Pancreas (tissue), 10 donors: ENCODE data around the gene AKAP13. TPM values are rescaled to one million over a fixed set of nuclear protein-coding genes. Genes with fewer than 3 reads are reported as not detected.

Experiments used
- ATAC-seq, 4 donors: fragments of 200-7000 bp; cut with Tn5 transposase; one replicate each; pipeline versions ENCODE4 v1.8.0 to v1.9.1; 2020; ENCODE audit warnings: mild to moderate bottlenecking in 4 of 4, moderate library complexity in 4 of 4
- DNase-seq, 6 donors: peaks; one replicate each; pipeline ENCODE4 v3.0.0-alpha.2; 2020
- FAIRE-seq: peaks from 2 replicates; lab custom pipeline; 2012; peaks lifted over from hg19 to GRCh38; lab: Jason Lieb, UNC
- H3K27ac ChIP-seq, 4 donors: fragments of 200-600 bp; sonication (generic); 1 replicate in 3 of 4; 2 replicates in 1 of 4; pipeline versions ENCODE4 v1.5.0 to v1.8.0; 2020
- H3K27me3 ChIP-seq, 4 donors: fragments of 200-600 bp; one replicate each; pipeline ENCODE4 v1.8.0; 2021
- H3K36me3 ChIP-seq, 3 donors: fragments of 200-600 bp; sonication (generic) in 1 of 3; one replicate each; pipeline versions ENCODE4 v1.5.0 to v1.8.0; 2020 to 2021
- H3K4me1 ChIP-seq, 3 donors: fragments of 200-600 bp; one replicate each; pipeline ENCODE4 v1.8.0; 2021
- H3K4me3 ChIP-seq, 4 donors: fragments of 200-600 bp; sonication (generic) in 2 of 4; one replicate each; pipeline versions ENCODE4 v1.5.0 to v1.8.0; 2020 to 2021
- H3K9me3 ChIP-seq, 4 donors: fragments of 200-600 bp; one replicate each; pipeline ENCODE4 v1.8.0; 2021
- WGBS, 2 donors: extraction: QIAGEN DNeasy Blood & Tissue Kit; methylation state at CpG; one replicate each; pipeline ENCODE4 v1.1.7; 2013; 5-methylcytosine and 5-hydroxymethylcytosine counted together
- intact Hi-C, 3 donors: fragments of 100-400 bp; cut with DNase I; formaldehyde crosslinking; loops; one replicate each; pipeline versions ENCODE4 v1.11.1 to v1.14.2; 2022
- polyA plus RNA-seq, 2 donors: library from polyadenylated mRNA; stranded (reverse); fragments of 200-250 nt; gene quantifications; one replicate each; pipeline ENCODE4 v1.2.3, GENCODE V29; 2013
- total RNA-seq, 6 donors: library from RNA; stranded (reverse); fragmentation: NEBNext Ultra II Directional in 4 of 6; extraction: Animal tissue kit (Norgen Biotek cat#: 25700) in 4 of 6; gene quantifications; one replicate each; pipeline versions ENCODE4 v1.2.1 to v1.2.4, GENCODE V29; 2021 to 2023
- TF ChIP-seq, protein P1 (sequence below), 4 donors: fragments of 200-600 bp; sonication (generic) in 3 of 4; IDR thresholded peaks; one replicate each; pipeline versions ENCODE4 v1.5.0 to v1.8.0; 2021; ENCODE audit warnings: antibody characterized with exemption in 4 of 4
- donor health status: healthy with polysubstance abuse.
- donor health status: DM: no; HTN: no; CAD: no; lungs with moderate emphysema.
- donor health status: DM: no; HTN: no; CAD: no.
- donor health status: control.
- donor health status: control.
- donor health status: Bipolar disorder and iron deficiency.
- donor health status: DM: yes; HTN: yes; CAD: no.
- donor health status: DM: no; HTN: no; CAD: no.
- donor health status: DM: no; HTN: no; CAD: no.
- donor health status: DM: yes; HTN: yes; CAD: no.

The AKAP13 gene
- total and polyA plus RNA-seq, 8 donors, result 64.9 to 139 (median 89.9) TPM

DNA sequence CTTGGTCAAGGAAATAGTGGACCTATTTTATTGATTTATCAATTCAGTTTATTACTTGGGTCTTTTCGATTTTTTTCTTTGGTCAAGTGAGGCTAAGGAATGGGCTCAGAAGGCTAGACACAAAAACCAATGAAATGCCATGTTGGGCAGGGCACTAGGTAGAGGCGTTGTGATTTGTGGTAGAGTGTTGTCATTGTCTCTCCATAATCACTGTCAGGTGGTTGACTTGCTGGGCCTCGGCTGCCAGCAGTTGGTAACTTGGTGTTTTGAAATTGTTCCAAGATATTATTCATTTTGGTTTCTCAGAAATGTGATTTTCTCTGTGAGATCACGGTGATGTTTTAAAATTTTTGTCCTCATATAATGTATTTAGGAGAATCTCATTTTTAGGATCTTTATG is 240.7 kb downstream of the AKAP13 start:
- FAIRE-seq, result no peak
- H3K36me3 ChIP-seq, result no peaks in the 10 kb centered on the region
- H3K9me3 ChIP-seq, result no peaks in the 10 kb centered on the region
- TF ChIP-seq, protein P1, sequence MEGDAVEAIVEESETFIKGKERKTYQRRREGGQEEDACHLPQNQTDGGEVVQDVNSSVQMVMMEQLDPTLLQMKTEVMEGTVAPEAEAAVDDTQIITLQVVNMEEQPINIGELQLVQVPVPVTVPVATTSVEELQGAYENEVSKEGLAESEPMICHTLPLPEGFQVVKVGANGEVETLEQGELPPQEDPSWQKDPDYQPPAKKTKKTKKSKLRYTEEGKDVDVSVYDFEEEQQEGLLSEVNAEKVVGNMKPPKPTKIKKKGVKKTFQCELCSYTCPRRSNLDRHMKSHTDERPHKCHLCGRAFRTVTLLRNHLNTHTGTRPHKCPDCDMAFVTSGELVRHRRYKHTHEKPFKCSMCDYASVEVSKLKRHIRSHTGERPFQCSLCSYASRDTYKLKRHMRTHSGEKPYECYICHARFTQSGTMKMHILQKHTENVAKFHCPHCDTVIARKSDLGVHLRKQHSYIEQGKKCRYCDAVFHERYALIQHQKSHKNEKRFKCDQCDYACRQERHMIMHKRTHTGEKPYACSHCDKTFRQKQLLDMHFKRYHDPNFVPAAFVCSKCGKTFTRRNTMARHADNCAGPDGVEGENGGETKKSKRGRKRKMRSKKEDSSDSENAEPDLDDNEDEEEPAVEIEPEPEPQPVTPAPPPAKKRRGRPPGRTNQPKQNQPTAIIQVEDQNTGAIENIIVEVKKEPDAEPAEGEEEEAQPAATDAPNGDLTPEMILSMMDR (IDR thresholded peaks at IDR 0.05), result no peak
- no peak for DNase-seq
- no peaks in the 10 kb centered on the region for H3K27me3 ChIP-seq
- peak overlapping the region in 1 of 4 donors; percentile 31 for H3K4me3 ChIP-seq
- peak overlapping the region in 2 of 4 donors; percentile 26 to 51 for H3K27ac ChIP-seq
- no peak for ATAC-seq
- peaks cover 46 to 70% (median 46%) of the 10 kb centered on the region in 3 donors for H3K4me1 ChIP-seq
- intact Hi-C loops, result no loop called here
- WGBS, 2 donors, result 66 to 74% methylated on average over 4 of the region's 4 CpGs

DNA sequence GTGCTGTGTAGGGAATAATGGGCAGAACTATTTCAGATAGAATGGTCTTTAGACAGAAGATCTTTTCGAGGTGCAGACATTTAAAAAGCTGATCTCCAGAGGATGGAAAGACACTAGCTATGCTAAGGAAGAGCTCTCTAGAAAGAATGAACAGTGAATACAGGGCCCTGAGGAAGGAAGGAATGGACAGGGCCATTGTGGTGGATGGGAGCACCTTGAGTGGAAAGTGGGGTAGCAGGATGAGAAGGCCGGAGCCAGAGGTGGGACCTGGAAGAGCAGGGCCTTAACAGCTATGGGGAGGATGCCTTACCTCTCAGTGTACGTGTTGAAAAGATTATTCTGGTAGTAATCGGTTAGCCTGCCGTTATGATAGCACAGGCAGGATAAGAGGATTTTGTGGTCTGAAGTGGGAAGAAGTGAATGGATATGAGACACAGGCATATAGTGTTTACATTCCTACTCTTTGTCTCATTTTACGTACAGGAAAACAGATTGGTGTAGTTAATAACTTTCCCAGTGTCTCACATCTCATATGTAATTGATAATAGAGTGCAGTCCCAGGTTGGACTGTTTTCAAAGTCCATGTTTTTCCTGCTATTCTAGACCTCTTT is 241.9 kb downstream of the AKAP13 start:
- TF ChIP-seq, protein P1 (IDR thresholded peaks at IDR 0.05), result no peak
- no peak for FAIRE-seq

DNA sequence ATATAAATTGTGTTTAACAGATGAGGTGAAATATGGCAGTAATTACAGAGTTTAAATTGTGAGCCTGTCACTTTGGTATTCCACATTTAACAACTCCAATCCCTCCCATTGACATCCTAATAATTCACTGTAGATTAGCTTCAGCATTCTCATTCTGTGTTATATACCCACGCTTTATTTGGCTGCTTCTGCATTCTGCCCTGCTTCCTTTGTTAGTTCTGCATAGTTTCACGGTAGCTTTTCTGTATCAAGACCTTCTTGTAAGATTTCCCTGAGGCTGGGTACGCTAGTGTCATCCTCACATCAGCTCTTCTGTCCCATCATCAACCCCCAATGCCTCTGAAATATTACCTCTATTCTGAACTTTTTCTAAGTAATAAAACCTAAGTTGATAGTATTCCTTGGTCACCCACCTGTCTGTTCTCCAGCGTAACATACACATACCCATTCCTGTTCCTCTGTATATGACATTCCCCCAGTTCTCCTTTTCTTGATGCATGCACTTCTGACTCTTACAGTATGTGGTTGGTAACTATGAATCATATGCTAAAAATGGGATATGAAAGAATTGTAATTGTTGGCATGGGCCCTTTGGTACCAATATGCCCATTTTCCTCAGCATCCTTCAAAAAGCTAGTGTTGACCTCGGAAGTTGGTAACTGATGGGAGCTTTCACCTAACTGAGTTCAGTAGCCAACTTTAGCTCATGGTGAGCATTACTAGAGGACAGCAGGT is 243.1 kb downstream of the AKAP13 start:
- no peak for FAIRE-seq
- 71% methylated on average over 5 of the region's 5 CpGs for WGBS, 2 donors
- DNase-seq, result no peak
- Histone ChIP-seq H3K4me1 (peaks cover 31 to 56% (median 34%) of the 10 kb centered on the region in 3 donors), H3K4me3 (peak overlapping the region in 1 of 4 donors; percentile 2), H3K9me3 (no peaks in the 10 kb centered on the region), H3K36me3 (no peaks in the 10 kb centered on the region), H3K27me3 (no peaks in the 10 kb centered on the region), H3K27ac (peak overlapping the region in 2 of 4 donors; percentile 31 to 51)
- ATAC-seq, result peak in 2 of 4 donors; percentile 25 to 39
- TF ChIP-seq, protein P1 (IDR thresholded peaks at IDR 0.05), result no peak
- intact Hi-C loops, result no loop called here

More for the DNA sequence above, 241.9 kb downstream of the AKAP13 start:
- Histone ChIP-seq H3K4me3 (peak overlapping the region in 1 of 4 donors; percentile 31), H3K9me3 (no peaks in the 10 kb centered on the region), H3K27ac (peak overlapping the region in 2 of 4 donors; percentile 6 to 51), H3K27me3 (no peaks in the 10 kb centered on the region), H3K36me3 (no peaks in the 10 kb centered on the region), H3K4me1 (peaks cover 41 to 67% (median 43%) of the 10 kb centered on the region in 3 donors)
- WGBS, 2 donors, result 55 to 58% methylated on average over 6 of the region's 6 CpGs
- DNase-seq, result no peak
- ATAC-seq, result no peak
- intact Hi-C loops, result no loop called here

DNA sequence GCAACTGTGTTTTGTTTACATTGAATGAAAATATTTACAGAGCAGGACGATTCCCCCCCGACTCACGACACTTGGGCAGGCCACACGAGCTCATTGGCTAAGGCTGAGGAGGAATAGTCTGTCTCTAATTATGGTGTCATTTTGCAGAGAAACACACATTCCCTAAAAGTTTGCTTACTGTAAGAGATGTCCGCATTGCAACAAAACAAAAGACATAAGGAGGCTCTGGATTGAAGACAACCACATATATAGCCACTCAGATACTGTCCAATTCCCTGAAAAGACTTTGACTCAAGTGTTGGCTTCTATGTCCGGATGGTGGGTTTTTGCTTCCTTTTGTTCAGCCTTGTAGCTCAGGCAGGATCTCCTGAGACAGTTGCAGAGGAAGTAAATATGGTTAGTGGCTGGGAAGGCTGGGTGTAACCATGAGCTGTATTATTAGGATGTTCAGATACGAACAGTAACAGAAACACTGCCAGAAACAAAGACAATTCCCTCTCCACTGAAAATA is 243.9 kb downstream of the AKAP13 start:
- Histone ChIP-seq H3K4me3 (no peak overlapping the region), H3K27me3 (no peaks in the 10 kb centered on the region), H3K9me3 (no peaks in the 10 kb centered on the region), H3K36me3 (no peaks in the 10 kb centered on the region), H3K4me1 (peaks cover 25 to 52% (median 29%) of the 10 kb centered on the region in 3 donors), H3K27ac (peak overlapping the region in 2 of 4 donors; percentile 29 to 51)
- FAIRE-seq (no peak), ATAC-seq (peak in 3 of 4 donors; percentile 14 to 43 (median 41)), DNase-seq (no peak)
- intact Hi-C loops, result no loop called here
- WGBS, 2 donors, result 42 to 49% methylated on average over 7 of the region's 7 CpGs
- TF ChIP-seq, protein P1 (IDR thresholded peaks at IDR 0.05), result no peak
